ENCODE measurements around the gene STARD3. TPM values are rescaled to one million over a fixed set of nuclear protein-coding genes. Genes with fewer than 3 reads are reported as not detected.

The STARD3 gene
- total and polyA plus RNA-seq, 4 experiments from 2014 or later: 42.2 to 110 (median 73.8) TPM

DNA sequence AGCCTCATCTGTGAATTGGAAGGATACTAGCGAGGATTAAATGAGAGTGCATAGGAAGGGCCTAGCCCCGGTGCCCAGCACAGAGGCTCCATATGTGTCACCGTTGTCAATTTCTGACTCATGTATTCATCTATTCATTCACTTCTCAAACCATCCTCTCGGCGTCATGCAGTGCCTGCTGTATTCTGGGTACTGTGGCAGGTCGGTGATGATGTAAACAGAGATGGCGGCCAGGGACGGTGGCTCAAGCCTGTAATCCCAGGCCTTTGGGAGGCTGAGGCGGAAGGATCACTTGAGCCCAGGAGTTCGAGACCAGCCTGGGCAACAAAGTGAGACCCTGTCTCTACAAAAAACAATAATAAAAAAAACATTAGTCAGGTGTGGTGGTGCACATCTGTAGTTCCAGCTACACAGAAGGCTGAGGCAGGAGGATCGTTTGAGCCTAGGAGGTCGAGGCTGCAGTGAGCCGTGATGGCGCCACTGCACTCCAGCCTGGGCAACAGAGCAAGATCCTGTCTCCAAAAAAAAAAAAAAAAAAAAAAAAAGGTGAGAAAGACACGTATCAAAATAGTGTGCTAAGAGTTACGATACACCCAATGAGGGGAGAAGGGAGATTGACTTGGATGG is 14.5 kb upstream of the STARD3 start:
- ChIA-PET POLR2A (ENCODE audit: partially characterized antibody) (interaction anchor here (0.8 to 4.2 kb wide), 12 partner anchors 12 to 423 kb away, joined by 3 to 43 read pairs (median 6); partner anchors contain the start of genes MIEN1, PGAP3, PSMD3 and STARD3), CTCF (ENCODE audit: partially characterized antibody) (interaction anchor here (0.8 to 9.5 kb wide), 40 partner anchors 8 to 416 kb away, joined by 3 to 114 read pairs (median 5); partner anchors contain the start of genes IKZF3, MIEN1, PNMT and STARD3)
- H3K9me3 Mint-ChIP-seq: no peaks in the 10 kb centered on the region
- Histone ChIP-seq H3K9me3 (ENCODE audit: control insufficient read depth in 1 of 2, low read length in 2 of 2) (no peaks in the 10 kb centered on the region), H3K4me1 (ENCODE audit: insufficient read depth, low read length) (peaks cover 34% of the 10 kb centered on the region), H3K36me3 (ENCODE audit: insufficient read depth, low read length) (no peaks in the 10 kb centered on the region), H3K4me3 (ENCODE audit: low read length in 2 of 2) (peak overlapping the region in 1 of 2 donors; percentile 50), H3K27me3 (ENCODE audit: insufficient read depth, low read length) (peaks cover 15% of the 10 kb centered on the region), H3K27ac (ENCODE audit: low read depth, low read length) (peak overlapping the region; percentile 4)
- intact Hi-C loops (cut with micrococcal nuclease): loop anchor here (1.0 to 2.0 kb wide), 9 partner anchors 15 to 405 kb away; partner anchors contain the start of genes MIEN1, PNMT, PSMD3 and STARD3
- H3K36me3 Mint-ChIP-seq: peaks cover 0 to 3% of the 10 kb centered on the region in 2 donors
- DNase-seq: peak in 1 of 5 donors; percentile 74
- peak overlapping the region; percentile 54 to 90 (median 86) for H3K27ac Mint-ChIP-seq
- H3K27me3 Mint-ChIP-seq: peaks cover 16 to 20% of the 10 kb centered on the region in 2 donors
- peak overlapping the region; percentile 65 to 85 (median 80) for H3K4me3 Mint-ChIP-seq
- H3K4me1 Mint-ChIP-seq: peaks cover 14 to 31% (median 22%) of the 10 kb centered on the region in 4 donors

GRCh38 chr17:39623356-39623950 is 13.5 kb upstream of the STARD3 start:
- no peak overlapping the region for H3K4me3 ChIP-seq (ENCODE audit: low read length in 2 of 2)
- no peaks in the 10 kb centered on the region for H3K9me3 ChIP-seq (ENCODE audit: control insufficient read depth in 1 of 2, low read length in 2 of 2)
- H3K36me3 Mint-ChIP-seq: peaks cover 0 to 1% of the 10 kb centered on the region in 2 donors
- H3K27ac Mint-ChIP-seq: peak overlapping the region in 5 of 7 donors; percentile 23 to 82 (median 59)
- H3K4me3 Mint-ChIP-seq: peak overlapping the region in 5 of 8 donors; percentile 11 to 77 (median 44)
- CTCF ChIA-PET (ENCODE audit: partially characterized antibody): interaction anchor here (0.6 to 9.5 kb wide), 39 partner anchors 9 to 417 kb away, joined by 3 to 114 read pairs (median 4); partner anchors contain the start of genes IKZF3, MIEN1, PNMT and PSMD3
- H3K27ac ChIP-seq (ENCODE audit: low read depth, low read length): no peak overlapping the region
- peaks cover 20 to 24% of the 10 kb centered on the region in 2 donors for H3K27me3 Mint-ChIP-seq
- peaks cover 30% of the 10 kb centered on the region for H3K4me1 ChIP-seq (ENCODE audit: insufficient read depth, low read length)
- POLR2A ChIA-PET (ENCODE audit: partially characterized antibody): interaction anchor here (1.0 to 4.2 kb wide), 10 partner anchors 12 to 424 kb away, joined by 3 to 43 read pairs (median 4); partner anchors contain the start of genes PSMD3 and STARD3
- H3K9me3 Mint-ChIP-seq: no peaks in the 10 kb centered on the region
- DNase-seq: peak; percentile 75 to 84 (median 82)
- intact Hi-C loops (cut with micrococcal nuclease): loop anchor here (1.0 to 2.0 kb wide), 3 partner anchors 45 to 243 kb away; partner anchors contain the start of gene PNMT
- H3K36me3 ChIP-seq (ENCODE audit: insufficient read depth, low read length): no peaks in the 10 kb centered on the region
- H3K27me3 ChIP-seq (ENCODE audit: insufficient read depth, low read length): peaks cover 19% of the 10 kb centered on the region
- H3K4me1 Mint-ChIP-seq: peaks cover 14 to 31% (median 22%) of the 10 kb centered on the region in 4 donors

DNA sequence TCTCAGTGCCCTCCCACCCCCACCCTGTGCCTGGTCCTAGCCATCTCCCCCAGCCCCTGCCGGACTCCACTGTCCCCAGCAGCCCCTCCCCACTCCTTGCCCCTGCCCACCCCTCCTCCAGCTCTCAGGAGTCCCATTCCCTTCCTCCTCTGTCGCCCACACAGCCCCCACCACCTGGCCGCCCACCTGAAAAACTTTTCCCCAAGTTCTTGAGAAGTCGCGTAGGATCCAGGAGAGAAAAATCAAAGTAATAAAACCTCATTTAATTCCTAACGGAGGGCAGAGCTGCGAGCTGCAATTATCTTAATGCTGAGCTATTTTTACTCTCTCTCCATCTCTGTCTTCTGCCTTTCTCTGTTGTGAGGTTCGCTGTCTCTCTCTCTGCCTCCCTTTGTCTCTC is 12.6 kb upstream of the STARD3 start:
- CTCF ChIA-PET (ENCODE audit: partially characterized antibody): interaction anchor here (1.1 to 9.5 kb wide), 10 partner anchors 8 to 354 kb away, joined by 3 to 114 read pairs (median 45); partner anchors contain the start of genes IKZF3, MIEN1 and PNMT
- Mint-ChIP-seq H3K9me3 (no peaks in the 10 kb centered on the region), H3K4me3 (no peak overlapping the region), H3K36me3 (peaks cover 0 to 1% of the 10 kb centered on the region in 2 donors), H3K27me3 (peaks cover 23 to 28% of the 10 kb centered on the region in 2 donors), H3K4me1 (peaks cover 14 to 31% (median 22%) of the 10 kb centered on the region in 4 donors), H3K27ac (peak overlapping the region in 1 of 7 donors; percentile 29)
- intact Hi-C loops (cut with micrococcal nuclease): no loop called here
- H3K4me3 ChIP-seq (ENCODE audit: low read length in 2 of 2): no peak overlapping the region
- POLR2A ChIA-PET (ENCODE audit: partially characterized antibody): interaction anchor here (4.2 kb wide), 1 partner anchor 130 kb away, joined by 43 read pairs; no protein-coding TSS in a partner anchor
- H3K27me3 ChIP-seq (ENCODE audit: insufficient read depth, low read length): peaks cover 19% of the 10 kb centered on the region
- H3K4me1 ChIP-seq (ENCODE audit: insufficient read depth, low read length): peaks cover 25% of the 10 kb centered on the region
- no peaks in the 10 kb centered on the region for H3K36me3 ChIP-seq (ENCODE audit: insufficient read depth, low read length)
- no peak overlapping the region for H3K27ac ChIP-seq (ENCODE audit: low read depth, low read length)
- H3K9me3 ChIP-seq (ENCODE audit: control insufficient read depth in 1 of 2, low read length in 2 of 2): no peaks in the 10 kb centered on the region
- DNase-seq: no peak

DNA sequence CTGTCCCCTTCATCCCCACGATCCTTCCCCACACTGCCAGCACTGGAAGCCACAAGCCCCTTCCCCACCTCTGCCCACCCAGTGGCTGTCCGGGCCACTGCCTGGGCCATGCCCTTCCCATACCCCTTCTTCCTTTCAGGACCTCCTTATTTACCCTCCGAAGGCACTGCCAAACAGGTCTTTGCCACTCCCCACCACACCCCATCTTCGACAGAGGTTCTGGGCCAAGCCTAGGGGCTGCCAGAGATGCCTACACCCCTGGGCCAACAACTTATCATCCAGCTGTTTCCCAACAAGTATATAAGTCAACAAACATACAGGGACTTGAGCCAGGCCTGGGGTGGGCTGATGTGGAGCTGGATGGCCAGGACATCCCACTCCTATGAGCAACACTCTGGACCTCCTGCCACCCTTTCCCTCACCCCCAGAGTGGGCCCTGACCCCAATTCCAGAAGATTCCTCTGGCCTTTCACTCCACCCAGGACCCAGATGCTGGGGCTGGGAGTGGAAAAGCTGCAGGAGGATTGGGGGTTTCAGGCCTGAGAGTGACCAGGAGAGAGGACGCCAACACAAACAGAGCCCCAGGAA is 11.7 kb upstream of the STARD3 start:
- Mint-ChIP-seq H3K4me3 (peak overlapping the region in 1 of 8 donors; percentile 15), H3K36me3 (peaks cover 0 to 1% of the 10 kb centered on the region in 2 donors), H3K27me3 (peaks cover 23 to 28% of the 10 kb centered on the region in 2 donors), H3K9me3 (no peaks in the 10 kb centered on the region), H3K4me1 (peaks cover 14 to 31% (median 22%) of the 10 kb centered on the region in 4 donors), H3K27ac (no peak overlapping the region)
- DNase-seq: no peak
- no peaks in the 10 kb centered on the region for H3K9me3 ChIP-seq (ENCODE audit: control insufficient read depth in 1 of 2, low read length in 2 of 2)
- peaks cover 25% of the 10 kb centered on the region for H3K4me1 ChIP-seq (ENCODE audit: insufficient read depth, low read length)
- intact Hi-C loops (cut with micrococcal nuclease): no loop called here
- CTCF ChIA-PET (ENCODE audit: partially characterized antibody): interaction anchor here (0.5 to 9.5 kb wide), 10 partner anchors 7 to 251 kb away, joined by 3 to 114 read pairs (median 4); partner anchors contain the start of gene MIEN1
- H3K4me3 ChIP-seq (ENCODE audit: low read length in 2 of 2): no peak overlapping the region
- peaks cover 19% of the 10 kb centered on the region for H3K27me3 ChIP-seq (ENCODE audit: insufficient read depth, low read length)
- POLR2A ChIA-PET (ENCODE audit: partially characterized antibody): no interaction called here
- no peaks in the 10 kb centered on the region for H3K36me3 ChIP-seq (ENCODE audit: insufficient read depth, low read length)
- no peak overlapping the region for H3K27ac ChIP-seq (ENCODE audit: low read depth, low read length)

DNA sequence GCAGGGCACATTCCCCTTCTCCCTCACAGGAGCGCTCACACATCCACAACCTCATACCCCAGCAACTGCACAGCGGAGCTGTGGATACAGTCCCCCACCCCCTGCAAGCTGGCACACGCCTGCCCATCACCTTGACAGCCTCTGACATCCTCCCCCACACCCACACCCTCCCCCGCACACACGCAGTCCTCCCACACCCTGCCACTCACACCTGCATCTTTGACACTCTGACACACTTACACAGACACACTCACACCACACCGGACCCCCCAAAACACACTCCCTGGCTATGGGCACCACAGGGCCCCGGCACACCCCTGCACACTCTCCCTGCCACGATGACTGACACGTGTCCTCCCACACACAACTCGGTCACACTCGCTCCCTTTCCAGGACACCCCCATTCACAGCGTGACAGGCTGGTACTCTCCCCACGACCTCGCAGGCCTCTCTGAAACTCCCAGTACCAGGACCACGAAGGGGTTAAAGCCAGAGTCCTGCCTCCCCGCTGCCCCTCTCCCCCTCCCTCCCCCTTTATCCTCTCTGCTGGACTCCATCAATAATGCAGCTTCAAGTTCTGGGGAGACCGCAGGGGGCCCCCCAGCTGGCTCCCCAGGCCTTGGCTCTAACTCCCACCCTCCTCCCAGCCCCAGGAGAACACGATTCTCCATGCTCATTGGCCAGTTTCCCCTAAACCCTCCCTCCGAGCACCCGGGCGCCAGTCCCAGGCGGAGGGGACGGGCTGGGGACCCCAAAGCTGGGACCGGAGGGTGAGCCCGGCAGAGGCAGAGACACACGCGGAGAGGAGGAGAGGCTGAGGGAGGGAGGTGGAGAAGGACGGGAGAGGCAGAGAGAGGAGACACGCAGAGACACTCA is 10.5 kb upstream of the STARD3 start, which contains the start of gene PPP1R1B:
Gene PPP1R1B (plus strand): TSS at position 782 of the 876 bp plus-strand sequence. CDS start 441 bp downstream, outside the sequence.
- no peaks in the 10 kb centered on the region for H3K9me3 Mint-ChIP-seq
- DNase-seq: no peak
- peak within 1 kb of the TSS in 7 of 8 donors; percentile 30 to 67 (median 49) for H3K4me3 Mint-ChIP-seq
- peaks cover 14 to 34% (median 23%) of the 10 kb centered on the region in 4 donors for H3K4me1 Mint-ChIP-seq
- Histone ChIP-seq H3K27me3 (ENCODE audit: insufficient read depth, low read length) (peaks cover 19% of the 10 kb centered on the region), H3K4me3 (ENCODE audit: low read length in 2 of 2) (no peak within 1 kb of the TSS), H3K27ac (ENCODE audit: low read depth, low read length) (no peak within 1 kb of the TSS), H3K36me3 (ENCODE audit: insufficient read depth, low read length) (no peaks in the 10 kb centered on the region), H3K9me3 (ENCODE audit: control insufficient read depth in 1 of 2, low read length in 2 of 2) (no peaks in the 10 kb centered on the region), H3K4me1 (ENCODE audit: insufficient read depth, low read length) (peaks cover 25% of the 10 kb centered on the region)
- H3K36me3 Mint-ChIP-seq: peaks cover 0 to 1% of the 10 kb centered on the region in 2 donors
- ChIA-PET CTCF (ENCODE audit: partially characterized antibody) (interaction anchor here (1.1 to 9.5 kb wide), 5 partner anchors 6 to 220 kb away, joined by 3 to 114 read pairs (median 87); no protein-coding TSS in a partner anchor), POLR2A (ENCODE audit: partially characterized antibody) (no interaction called here)
- H3K27ac Mint-ChIP-seq: no peak within 1 kb of the TSS
- peaks cover 23 to 32% of the 10 kb centered on the region in 2 donors for H3K27me3 Mint-ChIP-seq
- intact Hi-C loops (cut with micrococcal nuclease): no loop called here

Data from CD4-positive, alpha-beta memory T cell (primary cell).